D721Med (cell line): ENCODE measurements around the gene IFNG.

Experiments
- DNase-seq: peaks from one replicate; pipeline ENCODE4 v3.0.0; 2011; ENCODE audit warnings: low spot score; ENCODE audit not compliant: insufficient read length
- FAIRE-seq: peaks from 2 replicates; lab custom pipeline; 2011; peaks lifted over from hg19 to GRCh38; lab: Jason Lieb, UNC
- TF ChIP-seq, protein P1 (sequence below): IDR thresholded peaks from 2 replicates; pipeline ENCODE4 v1.5.1; 2012; ENCODE audit warnings: mild to moderate bottlenecking, control low read depth; ENCODE audit not compliant: insufficient read depth; ENCODE audit errors: missing control alignments

IFNG gene

DNA sequence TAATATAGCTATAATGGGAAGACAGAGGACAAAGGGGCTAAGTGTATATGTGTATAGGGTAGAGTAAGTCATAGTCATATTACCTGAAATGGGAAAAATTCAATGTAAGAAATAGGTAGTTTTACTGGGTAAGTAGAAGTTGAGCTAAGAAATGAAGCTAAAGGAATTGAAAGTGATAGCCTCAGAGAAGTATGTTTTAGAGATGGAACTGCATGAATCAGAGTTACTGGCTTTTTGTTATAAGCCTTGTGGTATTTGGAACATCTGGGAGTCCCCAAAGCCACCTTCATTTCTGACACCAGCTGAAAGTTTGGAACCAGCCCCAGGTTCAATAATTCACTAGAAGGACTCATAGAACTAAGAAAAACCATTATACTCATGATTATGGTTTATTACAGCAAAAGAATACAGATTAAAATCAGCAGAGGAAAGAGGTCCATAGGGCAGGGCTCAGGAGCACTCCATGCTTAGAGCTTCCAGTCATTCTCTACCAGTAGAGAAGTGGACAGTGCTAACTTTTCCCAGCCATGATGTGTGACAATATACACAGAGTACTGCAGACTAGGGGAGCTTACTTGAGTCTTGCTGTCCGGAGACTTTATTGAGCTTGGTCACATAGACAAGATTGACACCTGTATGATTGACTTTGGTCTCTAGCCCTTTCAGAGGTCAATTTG is 9.8 kb upstream of the IFNG start:
- DNase-seq (no peak), FAIRE-seq (no peak)
- TF ChIP-seq, protein P1, sequence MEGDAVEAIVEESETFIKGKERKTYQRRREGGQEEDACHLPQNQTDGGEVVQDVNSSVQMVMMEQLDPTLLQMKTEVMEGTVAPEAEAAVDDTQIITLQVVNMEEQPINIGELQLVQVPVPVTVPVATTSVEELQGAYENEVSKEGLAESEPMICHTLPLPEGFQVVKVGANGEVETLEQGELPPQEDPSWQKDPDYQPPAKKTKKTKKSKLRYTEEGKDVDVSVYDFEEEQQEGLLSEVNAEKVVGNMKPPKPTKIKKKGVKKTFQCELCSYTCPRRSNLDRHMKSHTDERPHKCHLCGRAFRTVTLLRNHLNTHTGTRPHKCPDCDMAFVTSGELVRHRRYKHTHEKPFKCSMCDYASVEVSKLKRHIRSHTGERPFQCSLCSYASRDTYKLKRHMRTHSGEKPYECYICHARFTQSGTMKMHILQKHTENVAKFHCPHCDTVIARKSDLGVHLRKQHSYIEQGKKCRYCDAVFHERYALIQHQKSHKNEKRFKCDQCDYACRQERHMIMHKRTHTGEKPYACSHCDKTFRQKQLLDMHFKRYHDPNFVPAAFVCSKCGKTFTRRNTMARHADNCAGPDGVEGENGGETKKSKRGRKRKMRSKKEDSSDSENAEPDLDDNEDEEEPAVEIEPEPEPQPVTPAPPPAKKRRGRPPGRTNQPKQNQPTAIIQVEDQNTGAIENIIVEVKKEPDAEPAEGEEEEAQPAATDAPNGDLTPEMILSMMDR = no peak

DNA sequence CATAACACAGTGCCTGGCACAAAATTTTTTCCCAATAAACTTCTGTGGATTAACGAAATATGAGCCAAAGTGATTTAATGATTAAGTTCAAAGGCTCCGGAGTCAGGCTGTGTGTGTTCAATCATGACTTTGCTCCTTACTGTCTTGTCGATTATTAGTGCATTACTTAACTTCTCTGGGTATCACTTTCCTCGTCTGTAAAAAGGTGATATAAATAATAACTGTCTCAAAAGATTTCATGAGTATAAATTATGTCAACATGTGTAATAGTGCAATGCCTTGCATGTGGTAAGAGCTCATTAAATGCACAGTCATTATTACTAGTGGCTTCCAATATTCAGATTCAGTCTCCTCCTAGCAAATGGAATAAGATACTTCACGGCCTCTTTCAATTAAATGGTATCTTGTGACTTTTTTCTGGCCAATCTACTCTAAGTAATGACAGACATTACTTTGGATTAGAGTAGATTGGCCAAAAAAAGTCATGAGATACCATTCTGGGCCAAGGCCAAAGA is 6.8 kb upstream of the IFNG start:
- no peak for FAIRE-seq
- no peak for DNase-seq
- TF ChIP-seq, protein P1 = no peak

DNA sequence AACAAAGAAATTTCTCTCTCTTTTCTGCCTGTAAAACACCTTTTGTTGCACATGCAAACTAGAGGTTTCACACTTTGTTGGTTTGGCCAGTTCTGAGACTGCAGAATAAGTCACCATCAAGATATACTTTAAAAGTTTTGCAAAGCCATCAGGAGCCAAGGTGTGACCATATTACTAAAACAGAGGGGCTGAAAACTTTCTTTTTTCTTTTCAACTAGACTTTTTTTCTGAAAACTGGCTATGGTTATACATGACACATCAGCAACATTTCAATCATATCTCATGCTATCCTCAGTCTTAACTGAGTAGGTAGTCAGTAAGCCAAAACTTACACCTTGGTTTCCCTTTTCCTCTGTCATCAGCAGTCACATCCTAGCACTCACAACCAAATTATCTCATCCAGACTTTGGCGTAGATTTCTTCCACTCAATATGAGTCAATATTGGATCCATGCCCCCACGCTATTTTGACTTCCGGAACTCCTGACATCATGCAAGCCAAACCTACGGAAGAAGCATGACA is 4.1 kb upstream of the IFNG start:
- FAIRE-seq (no peak), DNase-seq (no peak)
- TF ChIP-seq, protein P1 = no peak

DNA sequence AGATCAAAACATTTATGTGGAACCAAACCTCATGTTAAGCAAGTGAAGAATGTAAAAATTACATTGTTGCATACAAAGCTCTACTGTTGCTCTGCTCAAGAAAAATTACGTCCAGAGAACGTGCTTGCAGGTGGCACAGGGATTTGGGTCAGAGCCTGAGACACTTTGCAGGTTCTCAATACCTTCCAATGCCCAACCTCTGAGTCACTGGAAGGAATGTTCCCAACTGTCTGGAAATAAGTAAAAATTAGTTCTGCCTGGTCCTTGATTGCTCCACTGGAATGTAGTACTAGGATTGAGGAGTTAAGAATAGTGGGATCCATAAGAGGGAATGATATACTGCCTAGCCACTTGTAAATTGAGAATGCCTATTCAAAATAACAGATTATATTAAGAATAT is 2.8 kb upstream of the IFNG start:
- TF ChIP-seq, protein P1 = no peak

DNA sequence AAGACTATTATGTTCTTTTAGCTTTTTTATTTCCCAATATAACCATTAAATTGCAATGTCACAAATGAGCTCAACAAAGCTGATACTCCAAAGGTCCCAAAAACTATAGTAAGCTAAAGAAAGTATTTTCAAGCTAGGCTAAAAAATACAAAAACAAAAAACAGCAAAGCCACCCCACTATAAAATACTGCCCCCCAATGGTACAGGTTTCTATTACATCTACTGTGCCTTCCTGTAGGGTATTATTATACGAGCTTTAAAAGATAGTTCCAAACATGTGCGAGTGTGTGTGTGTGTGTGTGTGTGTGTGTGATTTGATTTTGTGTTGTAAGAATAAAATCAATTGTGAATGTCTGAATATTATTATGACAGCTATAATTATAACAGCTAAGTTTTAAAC is 1.1 kb downstream of the IFNG start:
- no peak for FAIRE-seq
- DNase-seq = no peak
- TF ChIP-seq, protein P1 = peak; percentile 53

More for the DNA sequence above, 2.8 kb upstream of the IFNG start:
- FAIRE-seq (no peak), DNase-seq (no peak)

DNA sequence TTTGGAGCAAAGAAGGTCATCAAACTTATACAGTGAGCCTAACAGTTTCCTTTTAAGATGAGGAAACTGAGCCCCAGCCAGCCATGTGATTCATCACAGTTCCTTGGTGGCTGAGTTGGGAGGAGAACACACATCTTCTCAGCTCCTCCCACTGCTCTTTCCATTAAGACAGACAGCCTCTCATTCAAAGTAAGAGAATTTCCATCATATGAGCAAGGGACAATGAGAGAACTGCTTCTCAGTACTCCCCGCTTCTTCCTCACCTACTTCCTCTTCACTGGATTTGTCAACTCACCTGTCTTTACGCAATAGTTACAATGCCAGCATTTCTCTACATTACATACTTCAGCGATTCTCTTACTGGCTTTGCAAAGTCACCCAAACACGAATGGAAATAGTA is 2.2 kb downstream of the IFNG start:
- FAIRE-seq = no peak

More for the DNA sequence above, 2.2 kb downstream of the IFNG start:
- TF ChIP-seq, protein P1 = no peak
- DNase-seq = no peak
